Measurements from ENCODE around the gene KRTAP10-8. TPM values are rescaled to one million over a fixed set of nuclear protein-coding genes. Genes with fewer than 3 reads are reported as not detected.

Gene KRTAP10-8
- total RNA-seq, 1 donor from 2014 or later: not detected

DNA sequence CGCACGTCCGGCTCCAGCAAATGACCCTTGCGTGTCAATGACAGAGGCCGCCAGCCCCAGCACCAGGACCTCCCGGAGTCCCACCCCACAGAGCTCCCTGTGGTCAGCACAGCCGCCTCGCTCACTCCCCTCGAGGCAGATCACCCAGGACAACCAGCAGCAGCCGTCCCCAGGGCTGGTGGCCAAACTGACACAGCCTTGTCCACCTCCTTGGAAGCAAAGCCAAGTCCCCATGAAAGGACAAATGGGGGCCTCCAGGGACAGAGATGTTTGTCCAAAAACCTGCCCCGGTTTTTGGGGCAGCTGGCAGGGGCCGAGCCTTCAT is 27.4 kb downstream of the KRTAP10-8 start:
- H3K4me3 Mint-ChIP-seq: no peak overlapping the region
- peaks cover under 1% of the 10 kb centered on the region for H3K9me3 ChIP-seq (ENCODE audit: low read depth)
- H3K27me3 Mint-ChIP-seq (ENCODE audit: insufficient read depth, low read depth): peaks cover 14% of the 10 kb centered on the region
- peaks cover 8% of the 10 kb centered on the region for H3F3A ChIP-seq (ENCODE audit: low read depth)
- DNase-seq (ENCODE audit: low spot score): no peak
- no peak overlapping the region for H3K9ac ChIP-seq
- H3K9me3 Mint-ChIP-seq: peaks cover 19% of the 10 kb centered on the region
- peaks cover 16% of the 10 kb centered on the region for H3K4me1 Mint-ChIP-seq
- TF ChIP-seq EZH2 (IDR thresholded peaks at IDR 0.05) (no peak), EZH2phosphoT487 (IDR thresholded peaks at IDR 0.05) (no peak)
- TF ChIP-seq, protein P1, sequence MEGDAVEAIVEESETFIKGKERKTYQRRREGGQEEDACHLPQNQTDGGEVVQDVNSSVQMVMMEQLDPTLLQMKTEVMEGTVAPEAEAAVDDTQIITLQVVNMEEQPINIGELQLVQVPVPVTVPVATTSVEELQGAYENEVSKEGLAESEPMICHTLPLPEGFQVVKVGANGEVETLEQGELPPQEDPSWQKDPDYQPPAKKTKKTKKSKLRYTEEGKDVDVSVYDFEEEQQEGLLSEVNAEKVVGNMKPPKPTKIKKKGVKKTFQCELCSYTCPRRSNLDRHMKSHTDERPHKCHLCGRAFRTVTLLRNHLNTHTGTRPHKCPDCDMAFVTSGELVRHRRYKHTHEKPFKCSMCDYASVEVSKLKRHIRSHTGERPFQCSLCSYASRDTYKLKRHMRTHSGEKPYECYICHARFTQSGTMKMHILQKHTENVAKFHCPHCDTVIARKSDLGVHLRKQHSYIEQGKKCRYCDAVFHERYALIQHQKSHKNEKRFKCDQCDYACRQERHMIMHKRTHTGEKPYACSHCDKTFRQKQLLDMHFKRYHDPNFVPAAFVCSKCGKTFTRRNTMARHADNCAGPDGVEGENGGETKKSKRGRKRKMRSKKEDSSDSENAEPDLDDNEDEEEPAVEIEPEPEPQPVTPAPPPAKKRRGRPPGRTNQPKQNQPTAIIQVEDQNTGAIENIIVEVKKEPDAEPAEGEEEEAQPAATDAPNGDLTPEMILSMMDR (IDR thresholded peaks at IDR 0.05): no peak
- H3K27me3 ChIP-seq: no peaks in the 10 kb centered on the region
- H3K27ac ChIP-seq: no peak overlapping the region
- H3K36me3 ChIP-seq: no peaks in the 10 kb centered on the region
- no peak overlapping the region for H2AFZ ChIP-seq (replicated peaks)
- no peak overlapping the region for H3K4me2 ChIP-seq
- H3K79me2 ChIP-seq (ENCODE audit: low read depth): no peaks in the 10 kb centered on the region
- H4K20me1 ChIP-seq (ENCODE audit: low read depth): no peaks in the 10 kb centered on the region
- H3K36me3 Mint-ChIP-seq: no peaks in the 10 kb centered on the region
- no peak overlapping the region for H3K4me3 ChIP-seq
- no peak overlapping the region for H3K27ac Mint-ChIP-seq
- H3K4me1 ChIP-seq: peaks cover 11% of the 10 kb centered on the region

DNA sequence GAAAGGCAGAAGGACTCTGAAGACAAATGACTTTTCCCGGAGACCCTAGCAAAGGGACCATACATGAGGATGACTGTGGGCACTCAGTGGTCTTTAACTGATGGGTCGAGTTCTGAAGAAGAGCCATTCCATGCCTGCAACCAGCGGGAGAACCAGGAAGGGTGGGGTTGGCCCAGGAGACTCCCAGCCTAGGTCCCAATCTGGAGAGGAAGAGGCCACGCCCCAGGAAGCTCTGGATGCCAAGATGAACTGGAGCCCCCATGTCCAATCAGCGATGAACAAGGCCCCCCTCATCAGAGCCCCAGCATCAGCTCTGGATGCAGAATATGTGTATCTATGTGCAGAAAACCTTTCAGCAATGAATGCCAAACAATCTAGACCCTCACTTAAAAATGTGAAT is 28.9 kb downstream of the KRTAP10-8 start:
- peaks cover 8% of the 10 kb centered on the region for H3K9me3 ChIP-seq (ENCODE audit: low read depth)
- no peaks in the 10 kb centered on the region for H3K36me3 ChIP-seq
- no peak overlapping the region for H3K4me2 ChIP-seq
- H4K20me1 ChIP-seq (ENCODE audit: low read depth): no peaks in the 10 kb centered on the region
- no peak overlapping the region for H3K4me3 ChIP-seq
- no peaks in the 10 kb centered on the region for H3K79me2 ChIP-seq (ENCODE audit: low read depth)
- peaks cover 12% of the 10 kb centered on the region for H3K27me3 Mint-ChIP-seq (ENCODE audit: insufficient read depth, low read depth)
- no peaks in the 10 kb centered on the region for H3K27me3 ChIP-seq
- no peak overlapping the region for H3K4me3 Mint-ChIP-seq
- H3K9me3 Mint-ChIP-seq: peaks cover 30% of the 10 kb centered on the region
- peaks cover 11% of the 10 kb centered on the region for H3K4me1 ChIP-seq
- peaks cover 9% of the 10 kb centered on the region for H3F3A ChIP-seq (ENCODE audit: low read depth)
- H3K36me3 Mint-ChIP-seq: no peaks in the 10 kb centered on the region
- H3K9ac ChIP-seq: no peak overlapping the region
- no peak overlapping the region for H3K27ac ChIP-seq
- H2AFZ ChIP-seq (replicated peaks): no peak overlapping the region
- H3K4me1 Mint-ChIP-seq: peaks cover 16% of the 10 kb centered on the region
- no peak for DNase-seq (ENCODE audit: low spot score)
- TF ChIP-seq EZH2phosphoT487 (IDR thresholded peaks at IDR 0.05): no peak
- TF ChIP-seq, protein P1 (IDR thresholded peaks at IDR 0.05): no peak
- no peak for TF ChIP-seq EZH2 (IDR thresholded peaks at IDR 0.05)
- H3K27ac Mint-ChIP-seq: no peak overlapping the region

DNA sequence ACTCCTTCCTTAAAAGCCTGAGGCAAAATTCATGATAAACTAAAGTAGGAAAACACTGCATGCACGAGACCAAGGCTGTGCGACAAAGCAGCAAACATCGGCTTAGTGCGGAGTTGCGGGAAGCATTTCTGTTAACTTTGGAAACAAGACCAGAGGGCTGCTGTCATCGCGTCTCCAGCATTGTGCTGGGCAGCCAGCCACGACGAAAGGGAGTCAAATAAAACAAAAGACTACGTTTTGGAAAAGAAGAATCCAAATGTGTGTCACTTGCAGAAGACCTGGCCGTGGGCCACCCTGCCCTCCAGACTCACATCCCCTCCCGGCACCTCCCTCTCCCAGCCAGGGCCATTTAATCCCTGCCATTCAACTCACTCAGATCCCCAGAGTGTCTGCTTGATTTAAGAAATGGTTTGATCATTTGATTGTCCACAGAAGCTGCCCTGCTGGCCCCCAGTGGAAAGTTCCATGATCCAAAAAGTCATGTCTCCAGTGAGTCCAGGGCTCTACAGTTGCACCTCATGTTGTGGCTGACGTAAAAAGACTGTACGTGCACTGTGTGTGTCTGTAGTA is 31.9 kb downstream of the KRTAP10-8 start:
- H3K4me2 ChIP-seq: no peak overlapping the region
- peaks cover 8% of the 10 kb centered on the region for H3K9me3 ChIP-seq (ENCODE audit: low read depth)
- DNase-seq (ENCODE audit: low spot score): peak; percentile 37
- no peak overlapping the region for H3K4me3 ChIP-seq
- H3K9ac ChIP-seq: no peak overlapping the region
- Mint-ChIP-seq H3K27ac (no peak overlapping the region), H3K4me1 (peaks cover 15% of the 10 kb centered on the region), H3K4me3 (no peak overlapping the region), H3K36me3 (no peaks in the 10 kb centered on the region), H3K27me3 (ENCODE audit: insufficient read depth, low read depth) (peaks cover 18% of the 10 kb centered on the region), H3K9me3 (peaks cover 36% of the 10 kb centered on the region)
- peaks cover 19% of the 10 kb centered on the region for H3K4me1 ChIP-seq
- no peaks in the 10 kb centered on the region for H3K36me3 ChIP-seq
- no peaks in the 10 kb centered on the region for H3K79me2 ChIP-seq (ENCODE audit: low read depth)
- no peaks in the 10 kb centered on the region for H3K27me3 ChIP-seq
- no peaks in the 10 kb centered on the region for H4K20me1 ChIP-seq (ENCODE audit: low read depth)
- peaks cover 16% of the 10 kb centered on the region for H3F3A ChIP-seq (ENCODE audit: low read depth)
- no peak overlapping the region for H3K27ac ChIP-seq
- H2AFZ ChIP-seq (replicated peaks): peak overlapping the region; percentile 31
- TF ChIP-seq EZH2 (IDR thresholded peaks at IDR 0.05): no peak
- no peak for TF ChIP-seq EZH2phosphoT487 (IDR thresholded peaks at IDR 0.05)
- TF ChIP-seq, protein P1 (IDR thresholded peaks at IDR 0.05): no peak
